GM12878 (cell line): Measurements from ENCODE around the gene THUMPD3. TPM values are rescaled to one million over a fixed set of nuclear protein-coding genes. Genes with fewer than 3 reads are reported as not detected.

Experiments
- ATF7 ChIP-seq: fragments of 450-650 bp; IDR thresholded peaks from 2 replicates; pipeline ENCODE4 v1.6.1; 2016; ENCODE audit warnings: low read depth, mild to moderate bottlenecking
- BCL11A ChIP-seq: IDR thresholded peaks from 2 replicates; pipeline ENCODE4 v1.6.1; 2011; ENCODE audit warnings: low read depth, low read length
- ESRRA ChIP-seq: IDR thresholded peaks from 2 replicates; pipeline ENCODE4 v1.6.1; 2012; ENCODE audit warnings: mild to moderate bottlenecking, low read length, improper control_type of control experiment
- FOXM1 ChIP-seq: IDR thresholded peaks from 2 replicates; pipeline ENCODE4 v1.6.1; 2012; ENCODE audit warnings: low read depth, mild to moderate bottlenecking, inconsistent platforms, low read length, moderate library complexity
- GABPA ChIP-seq: IDR thresholded peaks from 2 replicates; pipeline ENCODE4 v1.6.1; 2014; ENCODE audit warnings: antibody characterized with exemption, low read depth, mild to moderate bottlenecking, inconsistent platforms
- HCFC1 ChIP-seq: fragments of 150-350 bp; IDR thresholded peaks from 2 replicates; pipeline ENCODE4 v1.6.1; 2014; ENCODE audit warnings: low read length
- IRF4 ChIP-seq: IDR thresholded peaks from 2 replicates; pipeline ENCODE4 v1.6.1; 2011; ENCODE audit warnings: low read depth, low read length
- NFXL1 ChIP-seq: fragments of 450-650 bp; IDR thresholded peaks from 2 replicates; pipeline ENCODE4 v1.6.1; 2017; ENCODE audit warnings: antibody characterized with exemption, mild to moderate bottlenecking, borderline replicate concordance
- NR2C2 ChIP-seq: IDR thresholded peaks from 2 replicates; pipeline ENCODE4 v1.6.1; 2011; ENCODE audit warnings: borderline replicate concordance, low read depth; ENCODE audit not compliant: control insufficient read depth, insufficient read length
- NR2F1 ChIP-seq: fragments of 450-650 bp; conservative IDR thresholded peaks from 2 replicates; pipeline ENCODE4 v1.6.1; 2017; ENCODE audit warnings: mild to moderate bottlenecking
- SMARCA5 ChIP-seq: fragments of 450-650 bp; IDR thresholded peaks from 2 replicates; pipeline ENCODE4 v1.6.1; 2017; ENCODE audit warnings: mild to moderate bottlenecking
- SPI1 ChIP-seq: IDR thresholded peaks from 2 replicates; pipeline ENCODE4 v1.6.1; 2011; ENCODE audit warnings: low read depth, mild to moderate bottlenecking, low read length, moderate library complexity, borderline replicate concordance; ENCODE audit not compliant: insufficient read depth
- STAT1 ChIP-seq: fragments of 450-650 bp; conservative IDR thresholded peaks from 2 replicates; pipeline ENCODE4 v1.6.1; 2014; ENCODE audit warnings: antibody characterized with exemption, mild to moderate bottlenecking
- TBL1XR1 ChIP-seq: IDR thresholded peaks from 2 replicates; pipeline ENCODE4 v1.6.1; 2012; ENCODE audit warnings: low read depth, low read length, improper control_type of control experiment
- TCF12 ChIP-seq: IDR thresholded peaks from 2 replicates; pipeline ENCODE4 v1.6.1; 2011; ENCODE audit warnings: low read depth, mild to moderate bottlenecking, low read length
- ZNF622 ChIP-seq: fragments of 450-650 bp; IDR thresholded peaks from 2 replicates; pipeline ENCODE4 v1.6.1; 2017; ENCODE audit warnings: mild to moderate bottlenecking, inconsistent platforms
- polyA plus RNA-seq, 11 experiments: library from polyadenylated mRNA; depleted of rRNA in 4 of 11; unstranded in 6 of 11; stranded (reverse) in 5 of 11; fragments of >200 nt; fragmentation: Nextera tagmentation in 4 of 11; fragmentation: Illumina TruSeq in 1 of 11; extraction: Ambion mirVana in 4 of 11; extraction: Trizol in 1 of 11; gene quantifications; 1 replicate in 1 of 11; 2 replicates in 10 of 11; pipeline versions ENCODE4 v1.2.1 to v1.2.3, GENCODE V29; 2011 to 2016; ENCODE audit warnings: inconsistent platforms in 2 of 11, missing spikeins in 2 of 11, low read depth in 1 of 11
- total RNA-seq, 4 experiments: library from RNA; depleted of rRNA in 3 of 4; stranded (reverse); fragments of >200 nt in 3 of 4; fragmentation: Illumina TruSeq in 1 of 4; extraction: Trizol in 1 of 4; gene quantifications; 2 replicates each; pipeline versions ENCODE4 v1.2.1 to v1.2.3, GENCODE V29; 2013 to 2021
- TF ChIP-seq, protein P1 (sequence below): fragments of 450-650 bp; formaldehyde crosslinking; IDR thresholded peaks from 2 replicates; pipeline ENCODE4 v1.4.0; 2022; ENCODE audit warnings: mild to moderate bottlenecking, moderate library complexity
- TF ChIP-seq, protein P2 (sequence below): fragments of 450-650 bp; IDR thresholded peaks from 2 replicates; pipeline ENCODE4 v1.6.1; 2016; ENCODE audit warnings: mild to moderate bottlenecking, moderate library complexity, borderline replicate concordance
- TF ChIP-seq, protein P3 (sequence below): fragments of 450-650 bp; IDR thresholded peaks from 2 replicates; pipeline ENCODE4 v1.6.1; 2017; ENCODE audit warnings: borderline replicate concordance
- TF ChIP-seq, protein P4 (sequence below): fragments of 450-650 bp; IDR thresholded peaks from 2 replicates; pipeline ENCODE4 v1.6.1; 2017; ENCODE audit warnings: mild to moderate bottlenecking, low read depth, inconsistent platforms; ENCODE audit not compliant: poor library complexity, severe bottlenecking

The THUMPD3 gene
- total and polyA plus RNA-seq, 10 of the 15 experiments (the other 5 are each of a cell fraction or from before 2014, with no cell fraction given): 28.7 to 47.4 (median 41.8) TPM

DNA sequence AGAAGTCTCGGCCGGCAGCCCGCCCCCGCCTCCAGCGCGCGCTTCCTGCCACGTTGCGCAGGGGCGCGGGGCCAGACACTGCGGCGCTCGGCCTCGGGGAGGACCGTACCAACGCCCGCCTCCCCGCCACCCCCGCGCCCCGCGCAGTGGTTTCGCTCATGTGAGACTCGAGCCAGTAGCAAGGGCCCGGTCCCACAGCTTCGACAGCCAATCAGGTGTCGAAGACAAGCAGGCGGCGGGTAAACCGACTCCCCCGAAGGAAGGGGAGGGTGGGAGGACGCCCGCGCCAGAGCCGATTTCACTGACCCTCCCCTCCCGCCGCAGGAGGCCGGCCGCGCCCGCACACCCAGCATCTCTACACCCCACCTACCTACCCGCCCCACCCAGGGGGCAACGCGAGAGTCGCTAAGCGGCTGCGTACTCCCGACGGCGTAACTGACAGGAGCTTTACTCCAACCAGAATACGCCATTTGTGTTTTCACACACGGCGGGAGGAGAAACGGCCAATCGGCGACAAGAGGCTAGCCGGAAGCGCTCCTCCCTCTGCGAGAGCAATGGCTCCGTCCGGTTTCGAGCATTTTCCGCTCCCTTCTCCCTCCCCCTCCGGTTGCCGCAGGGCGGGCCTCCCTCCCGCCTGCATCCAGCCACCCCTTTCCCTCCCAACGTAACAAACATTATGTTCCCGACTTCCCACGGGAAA lies 33.9 kb downstream of the THUMPD3 start (continued):
- TF ChIP-seq, protein P1, sequence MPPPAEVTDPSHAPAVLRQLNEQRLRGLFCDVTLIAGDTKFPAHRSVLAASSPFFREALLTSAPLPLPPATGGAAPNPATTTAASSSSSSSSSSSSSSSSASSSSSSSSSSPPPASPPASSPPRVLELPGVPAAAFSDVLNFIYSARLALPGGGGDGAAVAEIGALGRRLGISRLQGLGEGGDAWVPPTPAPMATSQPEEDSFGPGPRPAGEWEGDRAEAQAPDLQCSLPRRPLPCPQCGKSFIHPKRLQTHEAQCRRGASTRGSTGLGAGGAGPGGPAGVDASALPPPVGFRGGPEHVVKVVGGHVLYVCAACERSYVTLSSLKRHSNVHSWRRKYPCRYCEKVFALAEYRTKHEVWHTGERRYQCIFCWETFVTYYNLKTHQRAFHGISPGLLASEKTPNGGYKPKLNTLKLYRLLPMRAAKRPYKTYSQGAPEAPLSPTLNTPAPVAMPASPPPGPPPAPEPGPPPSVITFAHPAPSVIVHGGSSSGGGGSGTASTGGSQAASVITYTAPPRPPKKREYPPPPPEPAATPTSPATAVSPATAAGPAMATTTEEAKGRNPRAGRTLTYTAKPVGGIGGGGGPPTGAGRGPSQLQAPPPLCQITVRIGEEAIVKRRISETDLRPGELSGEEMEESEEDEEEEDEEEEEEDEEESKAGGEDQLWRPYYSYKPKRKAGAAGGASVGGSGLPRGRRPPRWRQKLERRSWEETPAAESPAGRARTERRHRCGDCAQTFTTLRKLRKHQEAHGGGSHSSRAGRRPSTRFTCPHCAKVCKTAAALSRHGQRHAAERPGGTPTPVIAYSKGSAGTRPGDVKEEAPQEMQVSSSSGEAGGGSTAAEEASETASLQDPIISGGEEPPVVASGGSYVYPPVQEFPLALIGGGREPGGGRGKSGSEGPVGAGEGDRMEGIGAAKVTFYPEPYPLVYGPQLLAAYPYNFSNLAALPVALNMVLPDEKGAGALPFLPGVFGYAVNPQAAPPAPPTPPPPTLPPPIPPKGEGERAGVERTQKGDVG (CRISPR knock-in tag): peak; percentile 79
- TF ChIP-seq, protein P2, sequence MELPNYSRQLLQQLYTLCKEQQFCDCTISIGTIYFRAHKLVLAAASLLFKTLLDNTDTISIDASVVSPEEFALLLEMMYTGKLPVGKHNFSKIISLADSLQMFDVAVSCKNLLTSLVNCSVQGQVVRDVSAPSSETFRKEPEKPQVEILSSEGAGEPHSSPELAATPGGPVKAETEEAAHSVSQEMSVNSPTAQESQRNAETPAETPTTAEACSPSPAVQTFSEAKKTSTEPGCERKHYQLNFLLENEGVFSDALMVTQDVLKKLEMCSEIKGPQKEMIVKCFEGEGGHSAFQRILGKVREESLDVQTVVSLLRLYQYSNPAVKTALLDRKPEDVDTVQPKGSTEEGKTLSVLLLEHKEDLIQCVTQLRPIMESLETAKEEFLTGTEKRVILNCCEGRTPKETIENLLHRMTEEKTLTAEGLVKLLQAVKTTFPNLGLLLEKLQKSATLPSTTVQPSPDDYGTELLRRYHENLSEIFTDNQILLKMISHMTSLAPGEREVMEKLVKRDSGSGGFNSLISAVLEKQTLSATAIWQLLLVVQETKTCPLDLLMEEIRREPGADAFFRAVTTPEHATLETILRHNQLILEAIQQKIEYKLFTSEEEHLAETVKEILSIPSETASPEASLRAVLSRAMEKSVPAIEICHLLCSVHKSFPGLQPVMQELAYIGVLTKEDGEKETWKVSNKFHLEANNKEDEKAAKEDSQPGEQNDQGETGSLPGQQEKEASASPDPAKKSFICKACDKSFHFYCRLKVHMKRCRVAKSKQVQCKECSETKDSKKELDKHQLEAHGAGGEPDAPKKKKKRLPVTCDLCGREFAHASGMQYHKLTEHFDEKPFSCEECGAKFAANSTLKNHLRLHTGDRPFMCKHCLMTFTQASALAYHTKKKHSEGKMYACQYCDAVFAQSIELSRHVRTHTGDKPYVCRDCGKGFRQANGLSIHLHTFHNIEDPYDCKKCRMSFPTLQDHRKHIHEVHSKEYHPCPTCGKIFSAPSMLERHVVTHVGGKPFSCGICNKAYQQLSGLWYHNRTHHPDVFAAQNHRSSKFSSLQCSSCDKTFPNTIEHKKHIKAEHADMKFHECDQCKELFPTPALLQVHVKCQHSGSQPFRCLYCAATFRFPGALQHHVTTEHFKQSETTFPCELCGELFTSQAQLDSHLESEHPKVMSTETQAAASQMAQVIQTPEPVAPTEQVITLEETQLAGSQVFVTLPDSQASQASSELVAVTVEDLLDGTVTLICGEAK: peak; percentile 90
- TF ChIP-seq ATF7: peak; percentile 95
- TF ChIP-seq NFXL1: no peak
- no peak for TF ChIP-seq NR2C2
- TF ChIP-seq, protein P3, sequence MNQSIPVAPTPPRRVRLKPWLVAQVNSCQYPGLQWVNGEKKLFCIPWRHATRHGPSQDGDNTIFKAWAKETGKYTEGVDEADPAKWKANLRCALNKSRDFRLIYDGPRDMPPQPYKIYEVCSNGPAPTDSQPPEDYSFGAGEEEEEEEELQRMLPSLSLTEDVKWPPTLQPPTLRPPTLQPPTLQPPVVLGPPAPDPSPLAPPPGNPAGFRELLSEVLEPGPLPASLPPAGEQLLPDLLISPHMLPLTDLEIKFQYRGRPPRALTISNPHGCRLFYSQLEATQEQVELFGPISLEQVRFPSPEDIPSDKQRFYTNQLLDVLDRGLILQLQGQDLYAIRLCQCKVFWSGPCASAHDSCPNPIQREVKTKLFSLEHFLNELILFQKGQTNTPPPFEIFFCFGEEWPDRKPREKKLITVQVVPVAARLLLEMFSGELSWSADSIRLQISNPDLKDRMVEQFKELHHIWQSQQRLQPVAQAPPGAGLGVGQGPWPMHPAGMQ: peak; percentile 26; the same call in 1 of the 2 replicates
- no peak for TF ChIP-seq SMARCA5
- peak; percentile 85 for TF ChIP-seq GABPA
- no peak for TF ChIP-seq TCF12
- peak; percentile 71; the same call in 1 of the 2 replicates for TF ChIP-seq FOXM1
- TF ChIP-seq SPI1: no peak
- TF ChIP-seq STAT1: no peak
- TF ChIP-seq BCL11A: peak; percentile 25
- peak; percentile 59; the same call in 1 of the 2 replicates for TF ChIP-seq NR2F1
- TF ChIP-seq, protein P4, sequence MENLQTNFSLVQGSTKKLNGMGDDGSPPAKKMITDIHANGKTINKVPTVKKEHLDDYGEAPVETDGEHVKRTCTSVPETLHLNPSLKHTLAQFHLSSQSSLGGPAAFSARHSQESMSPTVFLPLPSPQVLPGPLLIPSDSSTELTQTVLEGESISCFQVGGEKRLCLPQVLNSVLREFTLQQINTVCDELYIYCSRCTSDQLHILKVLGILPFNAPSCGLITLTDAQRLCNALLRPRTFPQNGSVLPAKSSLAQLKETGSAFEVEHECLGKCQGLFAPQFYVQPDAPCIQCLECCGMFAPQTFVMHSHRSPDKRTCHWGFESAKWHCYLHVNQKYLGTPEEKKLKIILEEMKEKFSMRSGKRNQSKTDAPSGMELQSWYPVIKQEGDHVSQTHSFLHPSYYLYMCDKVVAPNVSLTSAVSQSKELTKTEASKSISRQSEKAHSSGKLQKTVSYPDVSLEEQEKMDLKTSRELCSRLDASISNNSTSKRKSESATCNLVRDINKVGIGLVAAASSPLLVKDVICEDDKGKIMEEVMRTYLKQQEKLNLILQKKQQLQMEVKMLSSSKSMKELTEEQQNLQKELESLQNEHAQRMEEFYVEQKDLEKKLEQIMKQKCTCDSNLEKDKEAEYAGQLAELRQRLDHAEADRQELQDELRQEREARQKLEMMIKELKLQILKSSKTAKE: peak; percentile 29
- no peak; the same call in 1 of the 2 replicates for TF ChIP-seq TBL1XR1
- peak; percentile 33; the same call in 1 of the 2 replicates for TF ChIP-seq HCFC1
- 0 out of 2 replicates have a peak, but pooled peaks have one; percentile 26 for TF ChIP-seq ESRRA
- TF ChIP-seq IRF4: peak; percentile 71
- no peak for TF ChIP-seq ZNF622
